ENCODE measurements around the gene TUBA4A.
"Not testable (repeated sequence)": the region's sequence is repeated elsewhere in the genome, so short reads cannot be mapped to it uniquely, and the experiment has no call there.

The TUBA4A gene

DNA sequence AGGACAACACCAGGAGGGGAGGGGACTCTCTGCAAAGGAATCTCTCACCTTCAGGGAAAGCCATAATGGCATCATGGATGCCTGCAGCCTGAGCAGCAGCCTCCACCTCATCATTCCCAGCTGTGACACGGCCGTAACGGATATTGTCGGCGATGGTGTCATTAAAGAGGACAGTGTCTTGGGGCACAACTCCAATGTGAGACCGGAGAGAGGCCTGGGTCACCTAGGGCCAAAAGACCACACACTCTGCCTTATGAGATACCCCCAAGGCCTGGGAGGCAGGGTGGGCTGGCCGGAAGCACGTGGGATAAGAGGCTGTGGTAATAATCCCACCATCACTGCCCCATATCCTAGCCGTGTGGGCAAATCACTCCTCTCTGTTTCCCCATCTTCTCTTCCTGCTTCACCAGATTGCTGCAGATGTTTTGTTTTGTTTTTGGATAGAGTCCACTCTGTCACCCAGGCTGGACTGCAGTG, 42.8 kb downstream of the TUBA4A start:
- H3K4me3 ChIP-seq (ENCODE audit: low read length): no peak overlapping the region
- no peak for TF ChIP-seq ZNF274 (IDR thresholded peaks at IDR 0.05; ENCODE audit: low read depth, low read length)

DNA sequence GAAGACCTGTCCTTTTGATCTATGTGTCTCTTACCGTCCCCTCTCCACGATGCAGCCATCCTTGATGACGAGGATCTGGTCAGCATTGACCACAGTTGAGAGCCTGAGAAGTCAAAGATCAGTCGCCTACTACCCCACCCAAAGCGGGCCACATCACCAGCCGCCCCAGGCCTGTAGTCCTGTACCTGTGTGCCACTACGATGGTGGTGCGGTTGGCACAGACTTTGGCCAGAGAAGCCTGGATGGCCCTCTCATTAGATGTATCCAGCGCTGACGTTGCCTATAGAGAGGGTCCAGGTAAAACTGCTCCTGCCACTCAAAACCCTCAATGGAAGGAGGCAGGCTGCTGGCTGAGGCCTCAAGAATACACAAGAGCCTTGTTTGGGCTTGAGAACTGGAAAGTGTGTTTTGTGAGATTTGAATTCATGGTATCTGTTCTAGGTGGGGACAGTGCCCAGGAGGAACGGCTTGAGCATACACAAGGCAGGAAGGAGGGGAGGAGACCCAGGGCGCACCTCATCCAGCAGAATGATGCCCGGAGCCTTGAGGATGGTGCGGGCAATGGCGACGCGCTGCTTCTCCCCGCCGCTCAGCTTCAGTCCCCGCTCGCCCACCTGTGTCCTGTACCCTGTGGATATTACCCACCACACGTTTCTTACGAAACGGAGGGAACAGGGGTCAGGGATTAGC, 43.4 kb downstream of the TUBA4A start:
- H3K4me3 ChIP-seq (ENCODE audit: low read length): no peak overlapping the region
- TF ChIP-seq ZNF274 (IDR thresholded peaks at IDR 0.05; ENCODE audit: low read depth, low read length): no peak

DNA sequence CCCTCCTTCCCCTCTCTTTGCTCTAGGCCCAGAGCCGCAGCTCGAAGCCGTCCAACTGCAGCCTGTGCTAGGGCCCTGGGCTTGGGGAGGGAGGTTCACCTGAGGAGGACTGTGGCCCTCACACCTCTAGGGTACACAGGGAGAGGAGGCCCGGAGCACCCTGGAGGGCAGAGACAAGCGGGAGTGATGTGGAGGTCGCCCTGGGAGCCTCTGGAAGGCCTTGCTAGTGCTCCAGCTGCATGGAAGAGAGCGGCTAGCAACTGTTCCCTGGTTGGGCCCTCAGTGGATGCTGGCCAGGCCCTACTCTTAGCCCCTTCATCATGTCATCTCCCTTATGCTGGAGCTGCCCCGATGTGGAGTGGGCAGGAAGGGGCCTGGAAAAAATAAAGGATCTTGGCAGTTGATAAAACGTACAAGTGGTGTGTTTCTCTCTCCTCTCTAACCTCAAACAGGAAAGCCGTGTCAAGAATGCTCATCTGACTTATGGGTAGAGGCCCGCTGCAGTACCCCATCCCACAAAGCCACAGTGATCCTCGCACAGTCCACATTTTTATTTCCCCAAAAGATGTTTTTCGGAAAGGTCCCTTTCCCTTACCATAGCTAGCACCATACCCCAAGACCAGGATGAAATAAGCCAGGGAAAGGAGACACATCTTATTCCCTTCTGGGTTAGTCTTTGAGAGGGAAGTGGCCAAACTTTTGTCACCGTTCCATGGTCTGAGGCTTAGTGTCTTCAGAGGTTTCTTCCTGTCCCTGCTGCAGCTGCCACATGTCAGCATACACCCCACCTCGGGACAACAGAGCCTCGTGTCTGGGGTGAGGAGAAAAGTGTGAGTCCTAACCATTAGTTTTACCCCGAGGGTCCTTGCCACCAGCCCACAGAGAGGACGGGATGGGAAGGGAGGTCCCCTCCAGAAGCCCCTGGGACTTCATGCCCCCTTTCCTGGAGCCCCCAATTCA, 44.2 kb downstream of the TUBA4A start:
- H3K4me3 ChIP-seq (ENCODE audit: low read length): no peak overlapping the region
- TF ChIP-seq ZNF274 (IDR thresholded peaks at IDR 0.05; ENCODE audit: low read depth, low read length): no peak

DNA sequence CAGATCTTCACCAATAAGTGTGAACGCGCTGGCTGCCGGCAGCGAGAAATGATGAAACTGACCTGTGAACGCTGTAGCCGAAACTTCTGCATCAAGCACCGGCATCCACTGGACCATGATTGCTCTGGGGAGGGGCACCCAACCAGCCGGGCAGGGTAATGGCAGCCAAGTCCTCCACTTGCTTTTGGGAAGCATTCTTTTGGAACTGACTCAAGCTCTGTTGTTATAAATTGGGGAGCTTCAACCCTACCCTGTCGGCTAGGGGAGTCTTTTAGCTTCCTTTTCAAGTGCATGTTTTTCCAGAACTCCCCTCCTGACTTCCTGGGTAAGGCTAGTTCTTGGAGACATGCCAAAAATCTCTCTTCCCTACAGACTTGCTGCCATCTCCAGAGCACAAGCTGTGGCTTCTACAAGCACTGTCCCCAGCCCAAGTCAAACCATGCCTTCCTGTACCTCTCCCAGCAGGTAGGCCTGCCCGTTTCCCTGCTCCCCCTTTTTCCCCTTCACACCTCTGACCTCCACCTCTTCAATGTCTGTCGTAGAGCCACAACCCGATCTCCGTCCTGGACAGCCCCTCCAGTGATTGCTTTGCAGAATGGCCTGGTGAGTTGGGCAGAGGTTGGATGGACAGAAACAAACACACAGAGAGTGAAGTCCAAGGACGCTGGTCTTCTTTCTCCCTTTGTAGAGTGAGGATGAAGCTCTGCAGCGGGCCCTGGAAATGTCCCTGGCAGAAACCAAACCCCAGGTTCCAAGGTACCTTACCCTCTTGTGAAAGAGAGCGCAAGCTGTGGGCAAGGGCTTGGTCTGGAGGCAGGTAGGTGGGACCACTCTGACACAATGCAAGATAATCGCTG, 45.6 kb downstream of the TUBA4A start:
- H3K4me3 ChIP-seq (ENCODE audit: low read length): no peak overlapping the region
- TF ChIP-seq ZNF274 (IDR thresholded peaks at IDR 0.05; ENCODE audit: low read depth, low read length): no peak

DNA sequence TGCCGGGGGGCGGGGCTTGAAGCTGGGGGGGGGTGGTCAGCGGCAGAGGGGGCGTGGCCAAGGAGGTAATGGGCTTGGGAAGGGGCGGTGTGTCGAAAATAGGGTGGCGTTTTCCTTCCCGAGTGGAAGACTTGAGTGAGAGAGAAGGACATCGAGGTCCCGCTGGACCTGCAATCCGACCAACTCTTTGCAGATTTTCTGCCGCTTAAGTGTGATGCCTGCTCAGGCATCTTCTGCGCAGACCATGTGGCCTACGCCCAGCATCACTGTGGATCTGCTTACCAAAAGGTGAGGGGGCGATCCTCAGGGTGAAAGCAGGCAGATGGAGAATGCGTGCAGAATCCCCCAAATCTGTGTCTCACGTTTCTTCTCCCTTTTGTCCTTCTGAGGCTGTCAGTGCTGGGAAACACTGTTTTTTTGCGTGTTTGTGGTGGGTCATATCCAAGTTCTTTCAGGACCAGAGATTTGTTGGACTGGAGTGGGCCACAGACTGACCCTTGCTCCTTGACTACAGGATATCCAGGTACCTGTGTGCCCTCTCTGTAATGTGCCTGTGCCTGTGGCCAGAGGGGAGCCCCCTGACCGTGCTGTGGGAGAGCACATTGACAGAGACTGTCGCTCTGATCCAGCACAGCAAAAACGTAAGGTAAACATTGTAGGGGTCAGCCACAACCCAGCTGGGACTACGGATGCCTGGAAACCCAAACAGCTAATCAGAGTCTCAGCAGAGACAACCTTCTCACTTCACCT, 46.4 kb downstream of the TUBA4A start:
- no peak for TF ChIP-seq ZNF274 (IDR thresholded peaks at IDR 0.05; ENCODE audit: low read depth, low read length)

DNA sequence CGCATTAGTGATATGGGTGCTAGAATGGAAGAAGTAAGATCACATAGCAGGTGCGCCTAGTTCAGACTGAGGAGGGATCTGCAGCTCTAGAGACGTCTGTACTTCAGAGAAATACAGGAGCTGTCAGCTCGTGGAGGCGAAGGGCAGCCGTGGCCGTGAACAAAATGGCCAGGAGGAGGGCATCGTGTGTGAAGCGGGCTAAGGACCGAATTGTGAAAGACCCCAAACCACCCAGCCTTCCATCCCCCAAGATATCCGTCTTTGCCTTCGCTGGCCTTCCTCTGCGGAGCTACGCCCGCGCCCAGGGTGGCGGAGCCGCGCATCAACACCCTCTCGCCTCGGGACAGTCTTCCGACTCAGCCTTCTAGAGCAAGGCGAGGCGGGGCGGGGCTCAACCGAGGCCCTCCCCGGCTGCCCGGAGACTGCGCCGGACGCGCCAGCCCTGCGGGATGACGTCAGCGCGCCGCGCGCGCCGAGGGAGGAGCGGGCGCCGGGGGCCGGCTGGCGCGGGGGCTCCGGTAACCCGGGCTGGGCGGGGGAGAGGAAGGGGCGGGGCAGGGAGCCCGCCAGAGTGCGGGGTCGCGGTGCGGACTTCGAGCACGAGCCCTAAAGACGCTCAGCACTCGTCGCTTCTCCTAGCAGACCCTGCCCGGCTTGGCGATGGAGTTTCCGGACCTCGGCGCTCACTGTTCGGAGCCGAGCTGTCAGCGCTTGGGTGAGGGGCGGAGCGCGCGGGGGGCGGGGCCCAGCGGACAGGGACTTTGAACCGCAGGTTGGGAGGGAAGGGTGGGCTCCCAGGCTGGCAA, 47.2 kb downstream of the TUBA4A start, which contains the start of gene ZFAND2B:
TSS of gene ZFAND2B (plus strand) at position 455 of the 806 bp plus-strand sequence. CDS start at position 661, 206 bp downstream.
- TF ChIP-seq ZNF274 (IDR thresholded peaks at IDR 0.05; ENCODE audit: low read depth, low read length): no peak
- H3K4me3 ChIP-seq (ENCODE audit: low read length): peak within 1 kb of the TSS; percentile 78

More for the DNA sequence above, 46.4 kb downstream of the TUBA4A start:
- peak overlapping the region; percentile 55; the same call in 1 of the 2 replicates for H3K4me3 ChIP-seq (ENCODE audit: low read length)

DNA sequence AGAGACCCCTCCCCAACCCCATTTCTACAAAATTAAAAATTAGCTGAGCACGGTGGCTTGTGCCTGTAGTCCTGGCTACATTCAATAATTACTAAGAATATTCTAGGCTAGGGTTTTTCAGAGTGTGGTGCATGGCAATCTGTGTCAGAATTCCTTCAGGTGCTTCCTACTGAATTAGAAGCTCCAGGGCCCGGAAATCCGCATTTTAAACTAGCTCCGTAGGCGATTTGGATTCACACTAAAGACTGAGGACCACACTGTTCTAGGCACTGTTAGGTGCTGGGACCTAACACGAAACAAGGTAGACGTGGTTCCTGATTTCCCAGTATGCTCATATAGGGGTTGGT, 47.8 kb downstream of the TUBA4A start:
- peak overlapping the region; percentile 78; the same call in 1 of the 2 replicates for H3K4me3 ChIP-seq (ENCODE audit: low read length)
- no peak for TF ChIP-seq ZNF274 (IDR thresholded peaks at IDR 0.05; ENCODE audit: low read depth, low read length)

DNA sequence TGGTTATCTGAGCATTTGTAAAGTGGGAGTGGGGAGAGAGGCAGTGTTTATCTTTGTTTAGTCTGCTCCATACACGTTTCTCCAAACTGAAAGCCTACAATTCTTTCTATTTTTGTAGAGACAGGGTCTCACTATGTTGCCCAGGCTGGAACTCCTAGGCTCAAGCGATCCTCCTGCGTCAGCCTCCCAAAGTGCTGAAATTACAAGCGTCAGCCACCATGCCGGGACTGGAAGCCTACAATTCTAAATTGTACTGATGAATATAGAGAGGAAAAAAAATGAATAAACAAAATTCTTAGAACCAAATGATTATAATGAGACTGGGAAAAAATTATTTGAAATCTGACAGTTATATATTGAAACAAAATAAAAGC, 48.6 kb downstream of the TUBA4A start:
- TF ChIP-seq ZNF274 (IDR thresholded peaks at IDR 0.05; ENCODE audit: low read depth, low read length): no peak
- H3K4me3 ChIP-seq (ENCODE audit: low read length): no peak overlapping the region

DNA sequence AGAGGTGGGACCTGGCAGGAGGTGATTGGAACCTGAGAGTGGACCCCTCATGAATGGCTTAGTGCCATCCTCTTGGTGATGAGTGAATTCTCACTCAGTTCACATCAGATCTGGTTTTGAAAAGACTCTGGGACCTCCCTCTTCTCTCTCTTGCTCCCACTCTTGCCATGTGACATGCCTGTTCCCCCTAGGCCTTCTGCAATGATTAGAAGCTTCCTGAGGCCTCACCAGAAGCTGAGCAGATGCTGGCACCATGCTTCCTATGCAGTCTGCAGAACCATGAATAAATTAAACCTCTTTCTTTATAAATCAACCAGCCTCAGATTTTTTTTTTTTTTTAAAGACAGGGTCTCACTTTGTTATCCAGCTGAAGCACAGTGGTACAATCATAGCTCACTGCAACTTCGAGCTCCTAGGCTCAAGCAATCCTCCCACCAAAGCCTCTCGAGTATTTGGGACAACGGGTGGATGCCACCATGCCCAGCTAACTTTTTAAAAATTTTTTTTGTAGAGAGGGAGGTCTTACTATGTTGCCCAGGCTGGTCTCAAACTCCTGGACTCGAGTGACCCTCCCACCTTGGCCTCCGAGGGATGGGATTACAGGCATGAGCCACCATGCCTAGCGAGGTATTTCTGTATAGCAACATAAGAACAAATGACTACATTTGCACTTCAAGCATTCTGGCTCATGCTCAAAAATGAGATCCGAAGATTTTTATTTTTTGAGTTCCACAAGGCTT, 49.1 kb downstream of the TUBA4A start:
- H3K4me3 ChIP-seq (ENCODE audit: low read length): no peak overlapping the region
- TF ChIP-seq ZNF274 (IDR thresholded peaks at IDR 0.05; ENCODE audit: low read depth, low read length): no peak

DNA sequence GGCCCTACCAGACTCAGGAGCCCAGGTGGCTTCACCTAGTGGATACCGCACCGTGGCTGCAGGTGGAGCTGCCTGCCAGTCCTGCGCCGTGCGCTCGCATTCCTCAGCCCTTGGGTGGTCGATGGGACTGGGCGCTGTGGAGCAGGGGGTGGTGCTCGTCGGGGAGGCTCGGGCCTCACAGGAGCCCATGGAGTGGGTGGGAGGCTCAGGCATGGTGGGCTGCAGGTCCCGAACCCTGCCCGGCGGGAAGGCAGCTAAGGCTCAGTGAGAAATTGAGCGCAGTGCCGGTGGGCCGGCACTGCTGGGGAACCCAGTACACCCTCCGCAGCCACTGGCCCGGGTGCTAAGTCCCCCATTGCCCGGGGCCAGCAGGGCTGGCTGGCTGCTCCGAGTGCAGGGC, 52.4 kb downstream of the TUBA4A start:
- not testable (repeated sequence) for H3K4me3 ChIP-seq (ENCODE audit: low read length)

DNA sequence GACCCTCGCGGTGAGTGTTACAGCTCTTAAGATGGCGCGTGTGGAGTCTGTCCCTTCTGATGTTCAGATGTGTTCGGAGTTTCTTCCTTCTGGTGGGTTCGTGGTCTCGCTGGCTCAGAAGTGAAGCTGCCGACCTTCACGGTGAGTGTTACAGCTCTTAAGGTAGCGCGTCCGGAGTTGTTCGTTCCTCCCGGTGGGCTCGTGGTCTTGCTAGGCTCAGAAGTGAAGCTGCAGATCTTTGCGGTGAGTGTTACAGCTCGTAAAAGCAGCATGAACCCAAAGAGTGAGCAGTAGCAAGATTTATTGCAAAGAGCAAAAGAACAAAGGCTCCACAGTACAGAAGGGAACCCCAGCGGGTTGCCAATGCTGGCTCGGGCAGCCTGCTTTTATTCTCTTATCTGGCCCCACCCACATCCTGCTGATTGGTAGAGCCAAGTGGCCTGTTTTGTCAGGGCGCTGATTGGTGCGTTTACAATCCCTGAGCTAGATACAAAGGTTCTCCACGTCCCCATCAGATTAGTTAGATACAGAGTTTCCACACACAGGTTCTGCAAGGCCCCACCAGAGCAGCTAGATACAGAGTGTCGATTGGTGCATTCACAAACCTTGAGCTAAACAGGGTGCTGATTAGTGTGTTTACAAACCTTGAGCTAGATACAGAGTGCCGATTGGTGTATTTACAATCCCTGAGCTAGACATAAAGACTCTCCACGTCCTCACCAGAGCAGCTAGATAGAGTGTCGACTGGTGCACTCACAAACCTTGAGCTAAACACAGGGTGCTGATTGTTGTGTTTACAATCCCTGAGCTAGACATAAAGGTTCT, 53.0 kb downstream of the TUBA4A start:
- H3K4me3 ChIP-seq (ENCODE audit: low read length): not testable (repeated sequence)

Data from GM08714 (cell line).